Neuron (in vitro differentiated cells): ENCODE measurements around the gene ADD1.
"Not testable (repeated sequence)": the region's sequence is repeated elsewhere in the genome, so short reads cannot be mapped to it uniquely, and the experiment has no call there.

Experiments used
- H2AFZ ChIP-seq: one replicate; pipeline ENCODE4 v1.6.1; 2013; ENCODE audit warnings: low read depth, mild to moderate bottlenecking, inconsistent platforms, low read length, moderate library complexity
- H3K27me3 ChIP-seq: one replicate; pipeline ENCODE4 v1.6.1; 2013; ENCODE audit warnings: low read length; ENCODE audit not compliant: insufficient read depth
- H3K36me3 ChIP-seq: one replicate; pipeline ENCODE4 v1.6.1; 2013; ENCODE audit warnings: low read length; ENCODE audit not compliant: insufficient read depth
- H3K4me1 ChIP-seq: one replicate; pipeline ENCODE4 v1.6.1; 2013; ENCODE audit warnings: low read length; ENCODE audit not compliant: insufficient read depth
- H3K4me3 ChIP-seq: 2 replicates; pipeline ENCODE4 v1.5.1; 2013; ENCODE audit warnings: mild to moderate bottlenecking, low read length, moderate library complexity
- H3K9me3 ChIP-seq: one replicate; pipeline ENCODE4 v1.6.1; 2013; ENCODE audit warnings: low read length

ADD1 gene

GRCh38 chr4:2934813-2935761 lies 91.4 kb downstream of the ADD1 start:
- peaks cover 49% of the 10 kb centered on the region for H3K36me3 ChIP-seq
- H3K9me3 ChIP-seq, result no peaks in the 10 kb centered on the region
- peak overlapping the region; percentile 42 for H2AFZ ChIP-seq
- peak overlapping the region; percentile 73 for H3K4me3 ChIP-seq
- no peaks in the 10 kb centered on the region for H3K27me3 ChIP-seq
- peaks cover 15% of the 10 kb centered on the region for H3K4me1 ChIP-seq

GRCh38 chr4:2935762-2936743 lies 92.4 kb downstream of the ADD1 start:
- no peaks in the 10 kb centered on the region for H3K27me3 ChIP-seq
- H2AFZ ChIP-seq, result no peak overlapping the region
- H3K4me1 ChIP-seq, result peaks cover 15% of the 10 kb centered on the region
- peaks cover 51% of the 10 kb centered on the region for H3K36me3 ChIP-seq
- H3K4me3 ChIP-seq, result peak overlapping the region; percentile 73
- no peaks in the 10 kb centered on the region for H3K9me3 ChIP-seq

- peaks cover 52% of the 10 kb centered on the region for H3K36me3 ChIP-seq
- peaks cover 15% of the 10 kb centered on the region for H3K4me1 ChIP-seq
- no peaks in the 10 kb centered on the region for H3K27me3 ChIP-seq
- no peak overlapping the region for H2AFZ ChIP-seq
- no peak overlapping the region for H3K4me3 ChIP-seq
- no peaks in the 10 kb centered on the region for H3K9me3 ChIP-seq
Observed at GRCh38 chr4:2936773-2937145, 93.1 kb downstream of the ADD1 start.

- Histone ChIP-seq H3K4me3 (no peak overlapping the region), H3K27me3 (no peaks in the 10 kb centered on the region), H3K36me3 (peaks cover 52% of the 10 kb centered on the region), H2AFZ (no peak overlapping the region), H3K9me3 (no peaks in the 10 kb centered on the region), H3K4me1 (peaks cover 15% of the 10 kb centered on the region)
Observed at GRCh38 chr4:2937146-2937857, 93.7 kb downstream of the ADD1 start.

- H2AFZ ChIP-seq, result no peak overlapping the region
Observed at GRCh38 chr4:2937986-2938385, 94.3 kb downstream of the ADD1 start.

GRCh38 chr4:2938411-2938810 lies 94.8 kb downstream of the ADD1 start:
- not testable (repeated sequence) for H3K27me3 ChIP-seq, H2AFZ ChIP-seq, H3K9me3 ChIP-seq, H3K4me3 ChIP-seq
- Histone ChIP-seq H3K36me3 (peaks cover 60% of the 10 kb centered on the region), H3K4me1 (peaks cover 15% of the 10 kb centered on the region)

More at GRCh38 chr4:2937986-2938385, 94.3 kb downstream of the ADD1 start:
- H3K27me3 ChIP-seq, result no peaks in the 10 kb centered on the region
- H3K4me1 ChIP-seq, result peaks cover 15% of the 10 kb centered on the region
- no peak overlapping the region for H3K4me3 ChIP-seq
- peaks cover 57% of the 10 kb centered on the region for H3K36me3 ChIP-seq
- no peaks in the 10 kb centered on the region for H3K9me3 ChIP-seq

- Histone ChIP-seq H3K9me3 (no peaks in the 10 kb centered on the region), H3K4me3 (no peak overlapping the region), H3K27me3 (no peaks in the 10 kb centered on the region), H3K4me1 (peaks cover 12% of the 10 kb centered on the region), H2AFZ (no peak overlapping the region), H3K36me3 (peaks cover 64% of the 10 kb centered on the region)
Observed at GRCh38 chr4:2938906-2939305, 95.3 kb downstream of the ADD1 start.

- Histone ChIP-seq H3K9me3 (no peaks in the 10 kb centered on the region), H2AFZ (no peak overlapping the region), H3K4me1 (peaks cover 12% of the 10 kb centered on the region), H3K27me3 (no peaks in the 10 kb centered on the region), H3K4me3 (no peak overlapping the region), H3K36me3 (peaks cover 68% of the 10 kb centered on the region)
Observed at GRCh38 chr4:2939383-2940243, 96.0 kb downstream of the ADD1 start.

- Histone ChIP-seq H3K36me3 (peaks cover 77% of the 10 kb centered on the region), H3K27me3 (no peaks in the 10 kb centered on the region), H3K4me1 (peaks cover 9% of the 10 kb centered on the region), H2AFZ (no peak overlapping the region), H3K4me3 (no peak overlapping the region), H3K9me3 (no peaks in the 10 kb centered on the region)
Observed at GRCh38 chr4:2940267-2941137, 96.9 kb downstream of the ADD1 start.

GRCh38 chr4:2941138-2942036 lies 97.7 kb downstream of the ADD1 start:
- Histone ChIP-seq H3K36me3 (peaks cover 84% of the 10 kb centered on the region), H3K9me3 (no peaks in the 10 kb centered on the region), H3K27me3 (no peaks in the 10 kb centered on the region), H3K4me1 (no peaks in the 10 kb centered on the region), H3K4me3 (no peak overlapping the region), H2AFZ (no peak overlapping the region)
